ENCODE data around the gene MTF2. TPM values are rescaled to one million over a fixed set of nuclear protein-coding genes. Genes with fewer than 3 reads are reported as not detected.
A peak's percentile ranks its signal among the peaks of the same experiment; 100 is the strongest.

MTF2 gene
- polyA plus RNA-seq, 3 donors, result 16.0 to 56.3 (median 32.5) TPM

GRCh38 chr1:93087532-93087931 is 8.4 kb downstream of the MTF2 start:
- H3K4me3 Mint-ChIP-seq, result no peak overlapping the region
- H2AFZ ChIP-seq (ENCODE audit: insufficient read depth, low read depth, low read length, poor library complexity, severe bottlenecking), result no peak overlapping the region
- intact Hi-C loops (cut with micrococcal nuclease), result no loop called here
- H3K79me2 ChIP-seq (ENCODE audit: insufficient read depth, low read length), result peaks cover 99% of the 10 kb centered on the region
- peaks cover 15% of the 10 kb centered on the region for H3K4me1 Mint-ChIP-seq
- H3K36me3 Mint-ChIP-seq, result peaks cover 9 to 47% of the 10 kb centered on the region in 2 donors
- no peaks in the 10 kb centered on the region for H3K9me3 ChIP-seq (replicated peaks in 1 of 2; ENCODE audit: control insufficient read depth in 1 of 2, insufficient read depth in 1 of 2, low read length in 2 of 2)
- no CpG with 5 or more reads among the region's 2 CpGs for WGBS (ENCODE audit: insufficient coverage)
- no peak overlapping the region for H3K9ac ChIP-seq (ENCODE audit: insufficient read depth, low read length, poor library complexity, severe bottlenecking)
- peaks cover 70% of the 10 kb centered on the region for H4K20me1 ChIP-seq (ENCODE audit: insufficient read depth, low read length)
- TF ChIP-seq CTCF (IDR thresholded peaks at IDR 0.05), result no peak
- no peak for DNase-seq
- peaks cover 0 to 9% (median 0%) of the 10 kb centered on the region in 7 donors for H3K9me3 Mint-ChIP-seq
- H3K27me3 Mint-ChIP-seq (ENCODE audit: low read depth in 3 of 3), result no peaks in the 10 kb centered on the region
- no peaks in the 10 kb centered on the region for H3K27me3 ChIP-seq (ENCODE audit: control insufficient read depth in 2 of 2, insufficient read depth in 2 of 2, low read length in 2 of 2)
- H3K27ac Mint-ChIP-seq, result no peak overlapping the region
- peak overlapping the region in 1 of 2 donors; percentile 38 for H3K27ac ChIP-seq (ENCODE audit: low read depth in 1 of 2, low read length in 2 of 2)
- no peak overlapping the region for H3K4me2 ChIP-seq (replicated peaks; ENCODE audit: extremely low read depth, low read length, poor library complexity, severe bottlenecking)
- peaks cover 4 to 6% of the 10 kb centered on the region in 2 donors for H3K4me1 ChIP-seq (ENCODE audit: control insufficient read depth in 1 of 2, insufficient read depth in 2 of 2, low read length in 2 of 2)
- H3K36me3 ChIP-seq (replicated peaks in 1 of 2; ENCODE audit: control insufficient read depth in 1 of 2, insufficient read depth in 2 of 2, low read length in 2 of 2), result peaks cover 7 to 20% of the 10 kb centered on the region in 2 donors
- no peak overlapping the region for H3K4me3 ChIP-seq (replicated peaks in 1 of 3; ENCODE audit: low read depth in 2 of 3, low read length in 3 of 3)

- Histone ChIP-seq H3K27me3 (ENCODE audit: control insufficient read depth in 2 of 2, insufficient read depth in 2 of 2, low read length in 2 of 2) (no peaks in the 10 kb centered on the region), H4K20me1 (ENCODE audit: insufficient read depth, low read length) (peaks cover 69% of the 10 kb centered on the region), H3K79me2 (ENCODE audit: insufficient read depth, low read length) (peaks cover 99% of the 10 kb centered on the region), H3K9me3 (replicated peaks in 1 of 2; ENCODE audit: control insufficient read depth in 1 of 2, insufficient read depth in 1 of 2, low read length in 2 of 2) (no peaks in the 10 kb centered on the region), H2AFZ (ENCODE audit: insufficient read depth, low read depth, low read length, poor library complexity, severe bottlenecking) (no peak overlapping the region), H3K4me3 (replicated peaks in 1 of 3; ENCODE audit: low read depth in 2 of 3, low read length in 3 of 3) (no peak overlapping the region), H3K27ac (ENCODE audit: low read depth in 1 of 2, low read length in 2 of 2) (peak overlapping the region in 1 of 2 donors; percentile 27), H3K4me2 (replicated peaks; ENCODE audit: extremely low read depth, low read length, poor library complexity, severe bottlenecking) (no peak overlapping the region), H3K4me1 (ENCODE audit: control insufficient read depth in 1 of 2, insufficient read depth in 2 of 2, low read length in 2 of 2) (peaks cover 8 to 12% of the 10 kb centered on the region in 2 donors), H3K36me3 (replicated peaks in 1 of 2; ENCODE audit: control insufficient read depth in 1 of 2, insufficient read depth in 2 of 2, low read length in 2 of 2) (peaks cover 0 to 4% of the 10 kb centered on the region in 2 donors), H3K9ac (ENCODE audit: insufficient read depth, low read length, poor library complexity, severe bottlenecking) (no peak overlapping the region)
- peaks cover 23% of the 10 kb centered on the region for H3K4me1 Mint-ChIP-seq
- whole genome bisulfite sequencing (ENCODE audit: insufficient coverage), result no CpG with 5 or more reads among the region's 2 CpGs
- H3K9me3 Mint-ChIP-seq, result peaks cover 0 to 9% (median 0%) of the 10 kb centered on the region in 7 donors
- no peak for TF ChIP-seq CTCF (IDR thresholded peaks at IDR 0.05)
- no peak for DNase-seq
- no peak overlapping the region for H3K4me3 Mint-ChIP-seq
- H3K36me3 Mint-ChIP-seq, result peaks cover 9 to 19% of the 10 kb centered on the region in 2 donors
- intact Hi-C loops (cut with micrococcal nuclease), result no loop called here
- H3K27ac Mint-ChIP-seq, result peak overlapping the region in 2 of 7 donors; percentile 59 to 77
- H3K27me3 Mint-ChIP-seq (ENCODE audit: low read depth in 3 of 3), result peaks cover 0 to 1% (median 0%) of the 10 kb centered on the region in 3 donors
These were observed 14.4 kb downstream of the MTF2 start for GRCh38 chr1:93093332-93094006.
